Upper lobe of left lung (tissue), 6 donors: ENCODE results near the gene TMCO4. TPM values are rescaled to one million over a fixed set of nuclear protein-coding genes. Genes with fewer than 3 reads are reported as not detected.

Experiments
- ATAC-seq, 2 donors: fragments of 200-7000 bp; cut with Tn5 transposase; one replicate each; pipeline ENCODE4 v1.9.1; 2022; ENCODE audit warnings: mild to moderate bottlenecking in 2 of 2, moderate library complexity in 2 of 2; ENCODE audit not compliant: low FRiP score in 2 of 2
- DNase-seq, 2 donors: peaks; one replicate each; pipeline ENCODE4 v3.0.0-alpha.2; 2019 to 2020
- H3K27ac ChIP-seq, 4 donors: fragments of 200-600 bp; sonication (generic); one replicate each; pipeline ENCODE4 v1.5.1; 2016 to 2019
- H3K27me3 ChIP-seq, 4 donors: fragments of 200-600 bp; sonication (generic); one replicate each; pipeline ENCODE4 v1.5.1; 2017 to 2019
- H3K36me3 ChIP-seq, 4 donors: fragments of 200-600 bp; sonication (generic); one replicate each; pipeline ENCODE4 v1.5.1; 2016 to 2019
- H3K4me1 ChIP-seq, 4 donors: fragments of 200-600 bp; sonication (generic); one replicate each; pipeline ENCODE4 v1.5.1; 2018 to 2019
- H3K4me3 ChIP-seq, 4 donors: fragments of 200-600 bp; sonication (generic); one replicate each; pipeline ENCODE4 v1.5.1; 2017 to 2019; ENCODE audit warnings: mild to moderate bottlenecking in 2 of 4, moderate library complexity in 1 of 4
- H3K9me3 ChIP-seq, 4 donors: fragments of 200-600 bp; sonication (generic); one replicate each; pipeline ENCODE4 v1.5.1; 2018 to 2019
- CTCF ChIP-seq, 6 experiments: fragments of 450-650 bp in 4 of 6; fragments of 200-600 bp in 2 of 6; sonication (generic) in 2 of 6; IDR thresholded peaks; one replicate each; pipeline ENCODE4 v1.5.1; 2016 to 2019; ENCODE audit warnings: antibody characterized with exemption in 6 of 6
- EP300 ChIP-seq, 4 donors: sonication (generic); formaldehyde crosslinking; IDR thresholded peaks; one replicate each; pipeline ENCODE4 v1.5.1; 2017; ENCODE audit warnings: antibody characterized with exemption in 4 of 4, control low read depth in 2 of 4
- POLR2A ChIP-seq, 4 donors: fragments of 450-650 bp; IDR thresholded peaks; one replicate each; pipeline ENCODE4 v1.5.1; 2016 to 2017; ENCODE audit warnings: antibody characterized with exemption in 4 of 4, mild to moderate bottlenecking in 2 of 4
- POLR2AphosphoS5 ChIP-seq, 2 donors: sonication (generic); formaldehyde crosslinking; IDR thresholded peaks; one replicate each; pipeline ENCODE4 v1.5.1; 2017; ENCODE audit warnings: antibody characterized with exemption in 2 of 2
- WGBS, 2 donors: methylation state at CpG; one replicate each; pipeline ENCODE4 v1.1.5; 2017 to 2018; 5-methylcytosine and 5-hydroxymethylcytosine counted together
- total RNA-seq, 6 donors: library from RNA; depleted of rRNA in 4 of 6; stranded (reverse); fragments of >200 nt in 4 of 6; gene quantifications; one replicate each; pipeline versions ENCODE4 v1.1.0 to v1.2.1, GENCODE V29; 2016 to 2021
- donor health status: DM: no; HTN: no; CAD: no; lungs with moderate emphysema.
- donor health status: DM: no; HTN: yes; CAD: no; lungs with severe emphysema.

The TMCO4 gene
- total RNA-seq, 6 donors from 2014 or later, result 19.1 to 46.1 (median 24.9) TPM

- Histone ChIP-seq H3K4me3 (peak within 1 kb of the TSS in 3 of 4 donors; percentile 25 to 31 (median 27)), H3K27me3 (peaks cover 0 to 25% (median 16%) of the 10 kb centered on the region in 4 donors), H3K36me3 (no peaks in the 10 kb centered on the region), H3K4me1 (peaks cover 7 to 23% (median 12%) of the 10 kb centered on the region in 4 donors), H3K27ac (no peak within 1 kb of the TSS), H3K9me3 (no peaks in the 10 kb centered on the region)
- ATAC-seq (no peak), DNase-seq (peak in 1 of 2 donors; percentile 84)
- TF ChIP-seq POLR2AphosphoS5 (IDR thresholded peaks at IDR 0.05) (no peak), EP300 (IDR thresholded peaks at IDR 0.05) (no peak), CTCF (IDR thresholded peaks at IDR 0.05) (no peak), POLR2A (IDR thresholded peaks at IDR 0.05) (no peak)
- WGBS, 2 donors, result 28 to 43% methylated on average over 1 to 4 of the region's 80 CpGs
These were observed 135.1 kb downstream of the TMCO4 start, which contains the start of gene HTR6 for GRCh38 chr1:19664453-19665185. TSS of gene HTR6 (plus strand) at chr1:19664875. CDS start at chr1:19665754, 879 bp downstream.

- TF ChIP-seq POLR2AphosphoS5 (IDR thresholded peaks at IDR 0.05), result no peak
- H3K27me3 ChIP-seq, result peaks cover 0 to 25% (median 16%) of the 10 kb centered on the region in 4 donors
- H3K27ac ChIP-seq, result no peak overlapping the region
- DNase-seq (no peak), ATAC-seq (no peak)
- no peaks in the 10 kb centered on the region for H3K9me3 ChIP-seq
- no peak overlapping the region for H3K4me3 ChIP-seq
- WGBS, 2 donors, result 54 to 66% methylated on average over 3 of the region's 3 CpGs
- H3K4me1 ChIP-seq, result peaks cover 7 to 25% (median 12%) of the 10 kb centered on the region in 4 donors
- no peaks in the 10 kb centered on the region for H3K36me3 ChIP-seq
These were observed 137.4 kb downstream of the TMCO4 start for GRCh38 chr1:19662313-19662712.

- Histone ChIP-seq H3K4me1 (peaks cover 7 to 25% (median 12%) of the 10 kb centered on the region in 4 donors), H3K36me3 (no peaks in the 10 kb centered on the region), H3K27me3 (peaks cover 0 to 25% (median 16%) of the 10 kb centered on the region in 4 donors), H3K4me3 (no peak overlapping the region), H3K27ac (no peak overlapping the region), H3K9me3 (no peaks in the 10 kb centered on the region)
- ATAC-seq, result peak in 1 of 2 donors; percentile 49
- DNase-seq, result no peak
- no peak for TF ChIP-seq POLR2A (IDR thresholded peaks at IDR 0.05)
- TF ChIP-seq CTCF (IDR thresholded peaks at IDR 0.05), result peak in 5 of 6 experiments; percentile 42 to 63 (median 48)
- no peak for TF ChIP-seq POLR2AphosphoS5 (IDR thresholded peaks at IDR 0.05)
- WGBS, 2 donors, result 14 to 16% methylated on average over 9 of the region's 9 CpGs
These were observed 137.9 kb downstream of the TMCO4 start for GRCh38 chr1:19661721-19662228.

GRCh38 chr1:19658186-19658585 lies 141.5 kb downstream of the TMCO4 start:
- TF ChIP-seq CTCF (IDR thresholded peaks at IDR 0.05) (no peak), EP300 (IDR thresholded peaks at IDR 0.05) (no peak), POLR2A (IDR thresholded peaks at IDR 0.05) (no peak), POLR2AphosphoS5 (IDR thresholded peaks at IDR 0.05) (no peak)
- Histone ChIP-seq H3K9me3 (no peaks in the 10 kb centered on the region), H3K27ac (no peak overlapping the region), H3K36me3 (no peaks in the 10 kb centered on the region), H3K4me1 (peaks cover 3 to 29% (median 13%) of the 10 kb centered on the region in 4 donors), H3K27me3 (no peaks in the 10 kb centered on the region), H3K4me3 (no peak overlapping the region)
- WGBS, 2 donors, result 90% methylated on average over 6 to 13 of the region's 13 CpGs
- DNase-seq, result peak in 1 of 2 donors; percentile 53
- no peak for ATAC-seq

- Histone ChIP-seq H3K36me3 (no peaks in the 10 kb centered on the region), H3K9me3 (no peaks in the 10 kb centered on the region), H3K27me3 (no peaks in the 10 kb centered on the region), H3K27ac (no peak overlapping the region), H3K4me1 (peaks cover 3 to 29% (median 13%) of the 10 kb centered on the region in 4 donors), H3K4me3 (no peak overlapping the region)
- WGBS, 2 donors, result 77 to 88% methylated on average over 6 to 10 of the region's 10 CpGs
- DNase-seq, result peak in 1 of 2 donors; percentile 35
- no peak for TF ChIP-seq POLR2A (IDR thresholded peaks at IDR 0.05)
- TF ChIP-seq EP300 (IDR thresholded peaks at IDR 0.05), result no peak
- TF ChIP-seq CTCF (IDR thresholded peaks at IDR 0.05), result no peak
- TF ChIP-seq POLR2AphosphoS5 (IDR thresholded peaks at IDR 0.05), result no peak
- no peak for ATAC-seq
These were observed 142.2 kb downstream of the TMCO4 start for GRCh38 chr1:19657511-19657910.
